Right lobe of liver (tissue), 6 donors: Measurements from ENCODE around the gene VAC14. TPM values are rescaled to one million over a fixed set of nuclear protein-coding genes. Genes with fewer than 3 reads are reported as not detected.

Experiments
- ATAC-seq, 4 donors: fragments of 200-7000 bp; cut with Tn5 transposase; one replicate each; pipeline ENCODE4 v1.9.1; 2020; ENCODE audit warnings: mild to moderate bottlenecking in 4 of 4, moderate library complexity in 4 of 4
- DNase-seq, 3 donors: peaks; one replicate each; pipeline ENCODE4 v3.0.0-alpha.2; 2020
- H3K27ac ChIP-seq, 3 donors: fragments of 200-600 bp; one replicate each; pipeline ENCODE4 v1.8.0; 2022
- H3K27me3 ChIP-seq, 2 donors: fragments of 200-600 bp; one replicate each; pipeline ENCODE4 v1.8.0; 2022
- H3K36me3 ChIP-seq, 4 donors: fragments of 200-600 bp; sonication (generic) in 1 of 4; one replicate each; pipeline versions ENCODE4 v1.5.1 to v1.8.0; 2017 to 2022; ENCODE audit warnings: control low read depth in 1 of 4
- H3K4me1 ChIP-seq, 4 donors: fragments of 200-600 bp; sonication (generic) in 1 of 4; one replicate each; pipeline versions ENCODE4 v1.5.1 to v1.8.0; 2017 to 2022; ENCODE audit warnings: control low read depth in 1 of 4
- H3K4me3 ChIP-seq, 3 donors: fragments of 200-600 bp; one replicate each; pipeline ENCODE4 v1.8.0; 2022
- H3K9me3 ChIP-seq, 4 donors: fragments of 200-600 bp; sonication (generic) in 1 of 4; one replicate each; pipeline versions ENCODE4 v1.5.1 to v1.8.0; 2017 to 2022; ENCODE audit warnings: control low read depth in 1 of 4
- CTCF ChIP-seq, 4 donors: fragments of 200-600 bp in 3 of 4; fragments of 450-650 bp in 1 of 4; IDR thresholded peaks; one replicate each; pipeline versions ENCODE4 v1.5.1 to v1.8.0; 2016 to 2022; ENCODE audit warnings: antibody characterized with exemption in 4 of 4, mild to moderate bottlenecking in 2 of 4
- POLR2A ChIP-seq: fragments of 450-650 bp; IDR thresholded peaks from one replicate; pipeline ENCODE4 v1.6.1; 2017; ENCODE audit warnings: antibody characterized with exemption, mild to moderate bottlenecking
- WGBS: methylation state at CpG from one replicate; pipeline ENCODE4 v1.1.6; 2018; ENCODE audit warnings: low coverage, low lambda C conversion rate; ENCODE audit not compliant: insufficient coverage; ENCODE audit errors: missing lambda C conversion rate; 5-methylcytosine and 5-hydroxymethylcytosine counted together
- intact Hi-C, 2 donors: fragments of 100-400 bp; cut with DNase I; formaldehyde crosslinking; loops; one replicate each; pipeline versions ENCODE4 v1.11.2 to v1.14.1; 2022
- total RNA-seq, 6 experiments: library from RNA; depleted of rRNA in 2 of 6; stranded (reverse); fragments of >200 nt in 2 of 6; fragmentation: NEBNext Ultra II Directional in 3 of 6; extraction: Animal tissue kit (Norgen Biotek cat#: 25700) in 3 of 6; gene quantifications; one replicate each; pipeline versions ENCODE4 v1.1.0 to v1.2.4, GENCODE V29; 2016 to 2023
- donor health status: DM: no; HTN: yes; CAD: no.
- donor health status: DM: no; HTN: no; CAD: no.
- donor health status: DM: no; HTN: no; CAD: no.
- donor health status: DM: no; HTN: yes; CAD: no.
- donor health status: DM: no; HTN: yes; CAD: no.

Gene VAC14
- total RNA-seq, 6 experiments from 2014 or later, result 14.3 to 40.2 (median 23.4) TPM

- WGBS, result 83% methylated on average over 1 of the region's 3 CpGs
- Histone ChIP-seq H3K27ac (no peak overlapping the region), H3K27me3 (no peaks in the 10 kb centered on the region), H3K9me3 (no peaks in the 10 kb centered on the region), H3K4me3 (no peak overlapping the region), H3K4me1 (peaks cover 0 to 18% (median 0%) of the 10 kb centered on the region in 4 donors), H3K36me3 (no peaks in the 10 kb centered on the region)
- ATAC-seq, result no peak
- no peak for DNase-seq
- TF ChIP-seq POLR2A (no peak), CTCF (IDR thresholded peaks at IDR 0.05) (no peak)
- intact Hi-C loops, result no loop called here
Observed at GRCh38 chr16:70701036-70701435, 99.9 kb downstream of the VAC14 start.

GRCh38 chr16:70700101-70701020, 100.6 kb downstream of the VAC14 start:
- Histone ChIP-seq H3K9me3 (no peaks in the 10 kb centered on the region), H3K4me1 (peaks cover 0 to 25% (median 5%) of the 10 kb centered on the region in 4 donors), H3K4me3 (no peak overlapping the region), H3K36me3 (no peaks in the 10 kb centered on the region), H3K27ac (no peak overlapping the region), H3K27me3 (no peaks in the 10 kb centered on the region)
- ATAC-seq, result peak; percentile 68 to 76 (median 70)
- TF ChIP-seq POLR2A, result no peak
- TF ChIP-seq CTCF (IDR thresholded peaks at IDR 0.05), result no peak
- intact Hi-C loops, result no loop called here
- 38% methylated on average over 7 of the region's 30 CpGs for WGBS
- DNase-seq, result peak in 2 of 3 donors; percentile 75

GRCh38 chr16:70699696-70700095, 101.3 kb downstream of the VAC14 start:
- intact Hi-C loops, result no loop called here
- ATAC-seq, result no peak
- WGBS, result no CpG with 5 or more reads among the region's 17 CpGs
- no peaks in the 10 kb centered on the region for H3K9me3 ChIP-seq
- no peak overlapping the region for H3K4me3 ChIP-seq
- no peaks in the 10 kb centered on the region for H3K27me3 ChIP-seq
- peaks cover 0 to 26% (median 5%) of the 10 kb centered on the region in 4 donors for H3K4me1 ChIP-seq
- no peaks in the 10 kb centered on the region for H3K36me3 ChIP-seq
- no peak for DNase-seq
- no peak overlapping the region for H3K27ac ChIP-seq
- TF ChIP-seq CTCF (IDR thresholded peaks at IDR 0.05) (no peak), POLR2A (no peak)

- intact Hi-C loops, result no loop called here
- no peak for TF ChIP-seq CTCF (IDR thresholded peaks at IDR 0.05)
- no peak for TF ChIP-seq POLR2A
- H3K4me1 ChIP-seq, result peaks cover 0 to 26% (median 5%) of the 10 kb centered on the region in 4 donors
Observed at GRCh38 chr16:70698901-70699300, 102.1 kb downstream of the VAC14 start.

More at GRCh38 chr16:70698901-70699300, 102.1 kb downstream of the VAC14 start:
- Histone ChIP-seq H3K27ac (no peak overlapping the region), H3K36me3 (no peaks in the 10 kb centered on the region), H3K4me3 (no peak overlapping the region), H3K9me3 (no peaks in the 10 kb centered on the region), H3K27me3 (no peaks in the 10 kb centered on the region)
- DNase-seq (no peak), ATAC-seq (no peak)
- whole genome bisulfite sequencing, result 90% methylated on average over 5 of the region's 10 CpGs
